HepG2 (cell line): Measurements from ENCODE around the gene CFAP46. TPM values are rescaled to one million over a fixed set of nuclear protein-coding genes. Genes with fewer than 3 reads are reported as not detected.

Source experiments
- ATAC-seq: fragments of 200-7000 bp; cut with Tn5 transposase; 3 replicates; pipeline ENCODE4 v1.9.1; 2020; ENCODE audit warnings: mild to moderate bottlenecking, moderate library complexity
- BruUV-seq: library from RNA; stranded (reverse); fragments of 400-500 nt; replicated peaks from 2 replicates; lab custom pipeline; 2021; lab: Mats Ljungman, UMichigan
- CTCF ChIA-PET: fragments of 300-600 bp; formaldehyde crosslinking; extraction: SDS; loops from one replicate; lab custom pipeline; 2021; ENCODE audit warnings: low total read pairs, inconsistent platforms, low intra/inter-chr PET ratio; lab: Yijun Ruan, JAX
- POLR2A ChIA-PET: fragments of 350-600 bp; sonication (Branson Sonifier 250); formaldehyde crosslinking; loops from one replicate; lab custom pipeline; 2020; ENCODE audit warnings: antibody characterized with exemption, inconsistent platforms; lab: Yijun Ruan, JAX
- DNase-seq: peaks from one replicate; pipeline ENCODE4 v3.0.0-alpha.2; 2015; ENCODE audit warnings: low spot score
- FAIRE-seq: peaks from 3 replicates; lab custom pipeline; 2011; peaks lifted over from hg19 to GRCh38; lab: Jason Lieb, UNC
- H2AFZ ChIP-seq: one replicate; pipeline ENCODE4 v1.6.1; 2011; ENCODE audit warnings: low read length, inconsistent platforms
- H3K27ac ChIP-seq: fragments of 300-600 bp; 3 replicates; pipeline ENCODE4 v1.8.0; 2011; ENCODE audit warnings: mixed run types, mild to moderate bottlenecking, mixed read lengths, low read length, inconsistent platforms; ENCODE audit not compliant: insufficient read depth; ENCODE audit errors: extremely low read length
- H3K27me3 ChIP-seq, 2 experiments: fragments of 200-600 bp in 1 of 2; 2 replicates in 1 of 2; 3 replicates in 1 of 2; pipeline versions ENCODE4 v1.6.0 to v1.8.0; 2011; ENCODE audit warnings: low read length in 2 of 2, mild to moderate bottlenecking in 2 of 2, moderate library complexity in 2 of 2, inconsistent platforms in 1 of 2; ENCODE audit not compliant: insufficient read depth in 2 of 2, control insufficient read depth in 1 of 2
- H3K36me3 ChIP-seq, 2 experiments: fragments of 200-600 bp in 1 of 2; replicated peaks in 1 of 2; 2 replicates in 1 of 2; 3 replicates in 1 of 2; pipeline versions ENCODE4 v1.5.1 to v1.8.0; 2011; ENCODE audit warnings: low read length in 2 of 2, inconsistent platforms in 1 of 2; ENCODE audit not compliant: insufficient read depth in 2 of 2, control insufficient read depth in 1 of 2
- H3K4me1 ChIP-seq: 2 replicates; pipeline ENCODE4 v1.5.1; 2012; ENCODE audit warnings: low read length, inconsistent platforms; ENCODE audit not compliant: insufficient read depth
- H3K4me2 ChIP-seq: 2 replicates; pipeline ENCODE4 v1.6.0; 2011; ENCODE audit warnings: low read depth, low read length, inconsistent platforms
- H3K4me3 ChIP-seq, 3 experiments: fragments of 200-600 bp in 1 of 3; sonication (generic), shearing (Covaris generic) in 1 of 3; replicated peaks in 1 of 3; 2 replicates each; pipeline ENCODE4 v1.5.1; 2011 to 2016; ENCODE audit warnings: low read length in 3 of 3, inconsistent platforms in 2 of 3, low read depth in 2 of 3, mild to moderate bottlenecking in 2 of 3, control low read depth in 1 of 3, mixed read lengths in 1 of 3; ENCODE audit not compliant: insufficient read depth in 1 of 3
- H3K79me2 ChIP-seq: one replicate; pipeline ENCODE4 v1.6.1; 2011; ENCODE audit warnings: low read length, inconsistent platforms; ENCODE audit not compliant: insufficient read depth
- H3K9ac ChIP-seq: 2 replicates; pipeline ENCODE4 v1.6.0; 2011; ENCODE audit warnings: mild to moderate bottlenecking, low read depth, low read length, inconsistent platforms; ENCODE audit not compliant: insufficient read depth
- H3K9me3 ChIP-seq: 2 replicates; pipeline ENCODE4 v1.5.1; 2012; ENCODE audit warnings: mild to moderate bottlenecking, low read length
- H4K20me1 ChIP-seq: 2 replicates; pipeline ENCODE4 v1.6.0; 2011; ENCODE audit warnings: inconsistent platforms, mild to moderate bottlenecking, low read length, moderate library complexity; ENCODE audit not compliant: insufficient read depth
- ADNP ChIP-seq: sonication (generic); formaldehyde crosslinking; IDR thresholded peaks from 2 replicates; pipeline ENCODE4 v1.4.0; 2020; ENCODE audit warnings: missing genetic modification reagents
- HES4 ChIP-seq: sonication (generic); formaldehyde crosslinking; IDR thresholded peaks from 2 replicates; pipeline ENCODE4 v1.9.0; 2021; ENCODE audit warnings: mild to moderate bottlenecking, missing genetic modification reagents, borderline replicate concordance
- MLX ChIP-seq: IDR thresholded peaks from 2 replicates; pipeline ENCODE4 v1.6.1; 2016
- POGK ChIP-seq: sonication (generic); formaldehyde crosslinking; conservative IDR thresholded peaks from 2 replicates; pipeline ENCODE4 v1.8.0; 2022; ENCODE audit warnings: mild to moderate bottlenecking, moderate library complexity, missing genetic modification reagents
- TCF7L2 ChIP-seq: IDR thresholded peaks from 2 replicates; pipeline ENCODE4 v1.6.1; 2011; ENCODE audit warnings: mild to moderate bottlenecking, low read depth, low read length, moderate library complexity
- ZNF10 ChIP-seq: sonication (generic); formaldehyde crosslinking; IDR thresholded peaks from 2 replicates; pipeline ENCODE4 v1.4.0; 2020; ENCODE audit warnings: mild to moderate bottlenecking, low read depth, missing genetic modification reagents, borderline replicate concordance
- ZNF101 ChIP-seq: sonication (generic); formaldehyde crosslinking; IDR thresholded peaks from 2 replicates; pipeline ENCODE4 v1.4.0; 2020; ENCODE audit warnings: mild to moderate bottlenecking, low read depth, missing genetic modification reagents, borderline replicate concordance
- ZNF207 ChIP-seq: fragments of 450-650 bp; IDR thresholded peaks from 2 replicates; pipeline ENCODE4 v1.6.1; 2016; ENCODE audit warnings: antibody characterized with exemption, borderline replicate concordance
- ZNF768 ChIP-seq: sonication (generic); formaldehyde crosslinking; IDR thresholded peaks from 2 replicates; pipeline ENCODE4 v1.4.0; 2020; ENCODE audit warnings: missing genetic modification reagents
- WGBS: methylation state at CpG from one replicate; pipeline ENCODE4 v1.1.6; 2017; ENCODE audit warnings: low lambda C conversion rate; 5-methylcytosine and 5-hydroxymethylcytosine counted together
- in situ Hi-C: cut with HindIII; loops from 2 replicates; pipeline ENCODE4 v1.10.0; 2017; ENCODE audit warnings: low pct_unique_long_range_greater_than_20kb; ENCODE audit not compliant: extremely low pct_ligation_motif_present
- intact Hi-C: fragments of 100-400 bp; cut with micrococcal nuclease; formaldehyde crosslinking; loops from one replicate; pipeline ENCODE4 v1.10.0; 2022; ENCODE audit not compliant: unreplicated experiment
- polyA plus RNA-seq, 8 experiments: library from polyadenylated mRNA; depleted of rRNA in 3 of 8; stranded (reverse) in 7 of 8; unstranded in 1 of 8; fragments of >200 nt; fragmentation: Illumina TruSeq in 4 of 8; extraction: Trizol in 4 of 8; gene quantifications; 2 replicates each; pipeline versions ENCODE4 v1.2.1 to v1.2.3, GENCODE V29; 2011 to 2016; ENCODE audit warnings: low read depth in 4 of 8, missing spikeins in 1 of 8, mixed read lengths in 1 of 8; ENCODE audit not compliant: insufficient read depth in 1 of 8
- total RNA-seq, 5 experiments: library from RNA; depleted of rRNA; stranded (reverse); fragments of >200 nt; fragmentation: Illumina TruSeq; extraction: Trizol; gene quantifications; 2 replicates each; pipeline ENCODE4 v1.2.3, GENCODE V29; 2016; ENCODE audit warnings: low read depth in 1 of 5
- TF ChIP-seq, protein P1 (sequence below): IDR thresholded peaks from 2 replicates; pipeline ENCODE4 v1.6.1; 2016; ENCODE audit warnings: low read depth, borderline replicate concordance
- TF ChIP-seq, protein P2 (sequence below): sonication (generic); formaldehyde crosslinking; IDR thresholded peaks from 2 replicates; pipeline ENCODE4 v1.4.0; 2020; ENCODE audit warnings: mild to moderate bottlenecking, missing genetic modification reagents

Gene CFAP46
- total and polyA plus RNA-seq, 2 of the 13 experiments (the other 11 are each of a cell fraction or from before 2014, with no cell fraction given), result 0.24 to 0.84 TPM

- no peak for ATAC-seq
- BruUV-seq, result no TSS peak
Measured at GRCh38 chr10:132802048-132802447, 140.3 kb downstream of the CFAP46 start.

GRCh38 chr10:132799865-132800264 lies 142.5 kb downstream of the CFAP46 start:
- Histone ChIP-seq H3K27ac (no peak overlapping the region), H4K20me1 (no peaks in the 10 kb centered on the region), H2AFZ (no peak overlapping the region), H3K27me3 (peaks cover 3 to 42% of the 10 kb centered on the region in 2 experiments; a peak in 3 of 5 replicates), H3K4me1 (no peaks in the 10 kb centered on the region), H3K9me3 (no peaks in the 10 kb centered on the region), H3K9ac (no peak overlapping the region), H3K79me2 (no peaks in the 10 kb centered on the region), H3K4me3 (no peak overlapping the region), H3K36me3 (no peaks in the 10 kb centered on the region), H3K4me2 (no peak overlapping the region)
- in situ Hi-C loops, result loop anchor here (5.0 kb wide), 1 partner anchor 148 kb away; no protein-coding TSS in a partner anchor
- CTCF ChIA-PET, result no interaction called here
- ATAC-seq, result peak; percentile 15; the same call in 1 of the 3 replicates
- no TSS peak for BruUV-seq
- WGBS, result no CpG with 5 or more reads among the region's 11 CpGs
- POLR2A ChIA-PET, result no interaction called here
- intact Hi-C loops, result no loop called here
- FAIRE-seq, result no peak
- no peak for DNase-seq
- no peak for TF ChIP-seq HES4 (CRISPR knock-in tag)
- no peak for TF ChIP-seq ZNF10 (CRISPR knock-in tag)
- TF ChIP-seq POGK, result no peak
- no peak for TF ChIP-seq MLX
- TF ChIP-seq ZNF768 (CRISPR knock-in tag), result no peak

More at GRCh38 chr10:132802048-132802447, 140.3 kb downstream of the CFAP46 start:
- FAIRE-seq (no peak), DNase-seq (no peak)
- H4K20me1 ChIP-seq, result no peaks in the 10 kb centered on the region
- H3K27me3 ChIP-seq, result peaks cover 3 to 50% of the 10 kb centered on the region in 2 experiments
- H3K9ac ChIP-seq, result no peak overlapping the region
- CTCF ChIA-PET, result no interaction called here
- 28% methylated on average over 4 of the region's 8 CpGs for WGBS
- TF ChIP-seq ZNF101 (CRISPR knock-in tag), result no peak
- TF ChIP-seq, protein P1, sequence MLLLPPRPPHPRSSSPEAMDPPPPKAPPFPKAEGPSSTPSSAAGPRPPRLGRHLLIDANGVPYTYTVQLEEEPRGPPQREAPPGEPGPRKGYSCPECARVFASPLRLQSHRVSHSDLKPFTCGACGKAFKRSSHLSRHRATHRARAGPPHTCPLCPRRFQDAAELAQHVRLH, result no peak
- no peak for TF ChIP-seq TCF7L2
- TF ChIP-seq ZNF207, result no peak
- TF ChIP-seq ADNP (CRISPR knock-in tag), result no peak
- TF ChIP-seq, protein P2, sequence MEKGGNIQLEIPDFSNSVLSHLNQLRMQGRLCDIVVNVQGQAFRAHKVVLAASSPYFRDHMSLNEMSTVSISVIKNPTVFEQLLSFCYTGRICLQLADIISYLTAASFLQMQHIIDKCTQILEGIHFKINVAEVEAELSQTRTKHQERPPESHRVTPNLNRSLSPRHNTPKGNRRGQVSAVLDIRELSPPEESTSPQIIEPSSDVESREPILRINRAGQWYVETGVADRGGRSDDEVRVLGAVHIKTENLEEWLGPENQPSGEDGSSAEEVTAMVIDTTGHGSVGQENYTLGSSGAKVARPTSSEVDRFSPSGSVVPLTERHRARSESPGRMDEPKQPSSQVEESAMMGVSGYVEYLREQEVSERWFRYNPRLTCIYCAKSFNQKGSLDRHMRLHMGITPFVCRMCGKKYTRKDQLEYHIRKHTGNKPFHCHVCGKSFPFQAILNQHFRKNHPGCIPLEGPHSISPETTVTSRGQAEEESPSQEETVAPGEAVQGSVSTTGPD, result no peak
- no peaks in the 10 kb centered on the region for H3K36me3 ChIP-seq
- H3K9me3 ChIP-seq, result no peaks in the 10 kb centered on the region
- POLR2A ChIA-PET, result no interaction called here
- no peak overlapping the region for H3K4me3 ChIP-seq
- in situ Hi-C loops (loop anchor here (5.0 kb wide), 1 partner anchor 150 kb away; no protein-coding TSS in a partner anchor), intact Hi-C loops (no loop called here)
- no peak overlapping the region for H3K27ac ChIP-seq
- no peaks in the 10 kb centered on the region for H3K4me1 ChIP-seq
- H3K79me2 ChIP-seq, result no peaks in the 10 kb centered on the region
- no peak overlapping the region for H3K4me2 ChIP-seq
- H2AFZ ChIP-seq, result no peak overlapping the region
